ENCODE data around the gene DPPA3. TPM values are rescaled to one million over a fixed set of nuclear protein-coding genes. Genes with fewer than 3 reads are reported as not detected.
"Not testable (repeated sequence)": the region's sequence is repeated elsewhere in the genome, so short reads cannot be mapped to it uniquely, and the experiment has no call there.

Gene DPPA3
- not detected in 2 replicates for total RNA-seq

DNA sequence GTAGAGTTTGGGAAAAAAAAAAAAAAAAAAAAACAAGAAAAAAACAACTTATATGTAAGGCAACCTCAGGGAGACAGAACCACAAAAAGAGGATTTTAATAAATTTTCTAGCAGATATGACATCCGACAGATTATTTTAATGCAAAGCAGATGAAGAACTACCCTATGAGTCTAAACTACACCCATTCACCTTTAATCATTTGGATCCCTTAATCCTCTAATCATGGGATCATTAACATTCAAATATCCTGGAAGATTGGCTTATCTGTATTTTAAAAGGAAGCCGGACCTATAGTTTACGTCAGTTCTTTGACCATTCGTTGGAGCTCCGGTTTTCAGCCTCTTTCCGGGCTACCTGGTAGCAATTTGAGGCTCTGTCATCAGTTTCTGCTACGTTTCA, at the start of gene DPPA3:
DPPA3 (plus strand) TSS at position 301 of the 400 bp plus-strand sequence. CDS start 138 bp downstream, outside the sequence.
- intact Hi-C loops (cut with micrococcal nuclease), result no loop called here
- H3K4me1 Mint-ChIP-seq (ENCODE audit: low read depth), result no peaks in the 10 kb centered on the region
- DNase-seq (ENCODE audit: low spot score), result no peak
- H3K4me3 Mint-ChIP-seq (ENCODE audit: low read depth), result no peak within 1 kb of the TSS
- no peak within 1 kb of the TSS for H3K27ac Mint-ChIP-seq
- no peaks in the 10 kb centered on the region for H3K9me3 Mint-ChIP-seq
- H3K36me3 Mint-ChIP-seq (ENCODE audit: low read depth), result no peaks in the 10 kb centered on the region
- no peaks in the 10 kb centered on the region for H3K27me3 Mint-ChIP-seq (ENCODE audit: low read depth)

DNA sequence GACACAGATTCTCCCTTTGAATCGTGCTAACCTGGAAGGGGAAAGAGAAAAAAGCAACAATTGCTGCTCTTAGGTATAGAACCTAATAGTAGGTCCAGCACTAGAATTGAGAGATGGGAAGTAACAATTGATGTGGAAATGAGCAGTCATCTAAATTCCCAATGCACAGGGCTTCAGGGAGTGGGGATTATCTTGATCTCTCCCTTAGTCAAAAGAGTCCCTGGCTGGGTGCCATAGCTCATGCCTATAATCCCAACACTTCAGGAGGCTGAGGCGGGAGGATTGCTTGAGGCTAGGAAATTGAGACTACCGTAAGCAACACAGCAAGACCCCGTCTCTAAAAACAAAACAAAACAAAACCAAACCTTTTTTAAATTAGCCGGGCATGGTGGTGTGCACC, 49.5 kb upstream of the DPPA3 start:
- DNase-seq (ENCODE audit: low spot score), result no peak
- intact Hi-C loops (cut with micrococcal nuclease), result no loop called here
- Mint-ChIP-seq H3K4me1 (ENCODE audit: low read depth) (no peaks in the 10 kb centered on the region), H3K27ac (no peak overlapping the region), H3K27me3 (ENCODE audit: low read depth) (no peaks in the 10 kb centered on the region), H3K9me3 (no peaks in the 10 kb centered on the region), H3K4me3 (ENCODE audit: low read depth) (no peak overlapping the region), H3K36me3 (ENCODE audit: low read depth) (no peaks in the 10 kb centered on the region)

DNA sequence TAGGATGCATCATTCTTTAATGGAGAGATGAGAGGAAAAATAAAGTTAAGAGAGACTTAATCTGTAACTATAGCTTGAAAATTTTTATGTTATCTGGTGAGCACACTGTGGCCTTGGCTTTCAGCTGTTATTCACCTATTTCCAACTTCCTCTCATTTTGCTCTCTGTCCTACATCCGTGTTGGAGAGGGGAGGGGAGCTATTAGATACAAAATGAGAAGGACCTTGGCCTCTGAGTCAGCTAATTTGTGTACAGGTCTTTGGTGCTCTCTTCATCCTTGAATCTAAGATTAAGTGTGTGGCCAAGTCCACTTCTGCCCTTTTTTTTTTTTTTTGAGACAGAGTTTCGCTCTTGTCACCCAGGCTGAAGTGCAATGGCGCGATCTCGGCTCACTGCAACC, 44.6 kb upstream of the DPPA3 start:
- no peaks in the 10 kb centered on the region for H3K4me1 Mint-ChIP-seq (ENCODE audit: low read depth)
- no peaks in the 10 kb centered on the region for H3K9me3 Mint-ChIP-seq
- intact Hi-C loops (cut with micrococcal nuclease), result no loop called here
- no peak overlapping the region for H3K4me3 Mint-ChIP-seq (ENCODE audit: low read depth)
- H3K27ac Mint-ChIP-seq, result no peak overlapping the region
- no peak for DNase-seq (ENCODE audit: low spot score)
- H3K27me3 Mint-ChIP-seq (ENCODE audit: low read depth), result no peaks in the 10 kb centered on the region
- no peaks in the 10 kb centered on the region for H3K36me3 Mint-ChIP-seq (ENCODE audit: low read depth)

DNA sequence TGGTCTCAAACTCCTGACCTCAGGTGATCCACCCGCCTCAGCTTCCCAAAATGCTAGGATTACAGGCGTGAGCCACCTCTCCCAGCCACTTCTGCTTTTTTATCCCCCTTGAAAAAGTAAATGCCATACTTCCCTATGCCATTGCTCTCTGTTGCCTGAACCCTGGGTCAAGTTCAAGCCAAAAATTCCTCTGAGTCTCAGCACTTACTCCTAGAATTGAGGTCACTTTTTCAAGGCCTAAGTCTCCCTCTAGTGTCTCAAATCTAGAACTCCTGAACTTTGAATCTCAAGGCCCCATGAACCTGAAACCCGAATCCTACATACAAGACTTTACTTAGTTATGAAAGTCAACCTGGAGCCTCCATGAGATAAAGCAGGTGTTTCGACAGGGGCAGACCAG, 44.1 kb upstream of the DPPA3 start:
- no peaks in the 10 kb centered on the region for H3K27me3 Mint-ChIP-seq (ENCODE audit: low read depth)
- no peak overlapping the region for H3K4me3 Mint-ChIP-seq (ENCODE audit: low read depth)

DNA sequence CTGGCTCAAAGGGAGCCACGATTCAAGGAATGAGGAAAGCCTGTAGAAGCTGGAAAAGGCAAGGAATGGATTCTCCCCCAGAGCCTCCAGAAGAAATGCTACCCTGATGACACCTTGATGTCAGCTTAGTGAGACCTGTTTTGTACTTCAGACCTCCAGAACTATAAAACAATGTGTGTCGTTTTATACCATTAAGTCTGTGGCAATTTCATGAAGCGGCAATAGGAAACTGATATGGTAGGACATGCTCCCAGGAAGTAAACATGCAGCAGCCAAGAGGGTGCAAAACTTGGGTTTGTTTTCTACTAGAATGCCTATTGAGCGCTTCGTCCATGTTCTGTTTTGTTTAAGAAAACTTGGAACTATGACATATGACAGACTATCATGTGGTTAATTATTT, 43.1 kb upstream of the DPPA3 start:
- H3K36me3 Mint-ChIP-seq (ENCODE audit: low read depth), result no peaks in the 10 kb centered on the region
- H3K27ac Mint-ChIP-seq, result no peak overlapping the region
- no peaks in the 10 kb centered on the region for H3K27me3 Mint-ChIP-seq (ENCODE audit: low read depth)
- H3K4me1 Mint-ChIP-seq (ENCODE audit: low read depth), result no peaks in the 10 kb centered on the region
- H3K9me3 Mint-ChIP-seq, result no peaks in the 10 kb centered on the region
- intact Hi-C loops (cut with micrococcal nuclease), result no loop called here
- H3K4me3 Mint-ChIP-seq (ENCODE audit: low read depth), result no peak overlapping the region
- no peak for DNase-seq (ENCODE audit: low spot score)

More for the DNA sequence above, 44.1 kb upstream of the DPPA3 start:
- no peaks in the 10 kb centered on the region for H3K4me1 Mint-ChIP-seq (ENCODE audit: low read depth)
- DNase-seq (ENCODE audit: low spot score), result no peak
- no peaks in the 10 kb centered on the region for H3K9me3 Mint-ChIP-seq
- no peaks in the 10 kb centered on the region for H3K36me3 Mint-ChIP-seq (ENCODE audit: low read depth)
- intact Hi-C loops (cut with micrococcal nuclease), result no loop called here
- H3K27ac Mint-ChIP-seq, result no peak overlapping the region

DNA sequence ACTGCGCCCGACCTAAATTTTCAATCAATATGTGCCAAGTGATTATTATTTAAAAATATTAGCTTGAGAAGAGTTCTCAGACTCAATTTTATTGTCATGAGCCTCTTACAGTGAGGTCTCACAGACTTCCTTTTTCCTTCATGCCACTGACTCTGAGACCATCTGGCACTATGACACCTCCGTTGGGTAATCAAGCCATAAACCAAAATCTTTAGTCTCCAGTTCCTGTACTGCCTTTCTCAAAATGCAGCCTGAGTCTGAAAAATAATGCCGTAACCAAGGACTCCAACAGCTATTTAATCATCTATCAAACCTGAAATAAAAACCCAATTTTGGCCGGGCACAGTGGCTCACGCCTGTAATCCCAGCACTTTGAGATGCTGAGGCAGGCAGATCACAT, 35.8 kb upstream of the DPPA3 start:
- intact Hi-C loops (cut with micrococcal nuclease); H3K36me3 Mint-ChIP-seq (ENCODE audit: low read depth); H3K9me3 Mint-ChIP-seq; H3K4me1 Mint-ChIP-seq (ENCODE audit: low read depth); H3K4me3 Mint-ChIP-seq (ENCODE audit: low read depth); DNase-seq (ENCODE audit: low spot score); H3K27ac Mint-ChIP-seq; H3K27me3 Mint-ChIP-seq (ENCODE audit: low read depth): not testable (repeated sequence)

DNA sequence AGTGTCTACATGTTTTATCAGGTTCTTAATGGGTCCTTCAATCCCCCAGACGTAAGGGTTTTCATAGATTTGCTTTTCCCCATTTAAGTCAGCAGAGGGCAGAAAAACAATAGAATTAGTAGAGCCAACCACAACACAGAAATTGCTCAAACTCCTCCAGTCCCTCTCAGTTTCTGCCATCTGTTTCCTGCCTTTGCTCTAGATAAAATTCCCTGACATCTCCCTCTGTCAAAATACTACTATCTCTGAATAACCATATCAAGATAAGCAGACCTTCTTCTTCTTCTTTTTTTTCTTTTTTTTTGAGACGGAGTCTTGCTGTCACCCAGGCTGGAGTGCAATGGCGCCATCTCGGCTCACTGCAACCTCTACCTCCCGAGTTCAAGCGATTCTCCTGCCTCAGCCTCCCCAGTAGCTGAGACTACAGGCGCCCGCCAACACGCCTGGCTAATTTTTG, 33.8 kb upstream of the DPPA3 start:
- not testable (repeated sequence) for H3K4me3 Mint-ChIP-seq (ENCODE audit: low read depth); DNase-seq (ENCODE audit: low spot score); H3K36me3 Mint-ChIP-seq (ENCODE audit: low read depth); H3K4me1 Mint-ChIP-seq (ENCODE audit: low read depth); H3K27ac Mint-ChIP-seq; H3K9me3 Mint-ChIP-seq; H3K27me3 Mint-ChIP-seq (ENCODE audit: low read depth)
- intact Hi-C loops (cut with micrococcal nuclease), result loop anchor here (1.0 kb wide), 1 partner anchor 130 kb away; no protein-coding TSS in a partner anchor

DNA sequence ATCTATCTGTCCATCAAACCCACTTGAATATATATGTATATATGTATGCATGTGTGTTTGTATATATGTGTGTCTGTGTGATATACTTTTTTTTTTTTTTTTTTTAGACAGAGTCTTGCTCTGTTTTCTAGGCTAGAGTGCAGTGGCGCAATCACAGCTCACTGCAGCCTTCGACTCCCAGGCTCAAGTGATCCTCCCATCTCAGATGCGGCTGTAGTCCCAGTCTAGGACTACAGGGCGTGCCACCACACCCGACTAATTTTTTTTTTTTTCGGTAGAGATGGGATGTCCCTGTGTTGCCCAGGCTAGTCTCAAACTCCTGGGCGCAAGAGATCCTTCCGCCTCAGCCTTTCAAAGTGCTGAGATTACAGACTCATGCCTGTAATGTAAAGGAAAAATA, 32.5 kb upstream of the DPPA3 start:
- no peaks in the 10 kb centered on the region for H3K36me3 Mint-ChIP-seq (ENCODE audit: low read depth)
- intact Hi-C loops (cut with micrococcal nuclease), result no loop called here
- H3K4me1 Mint-ChIP-seq (ENCODE audit: low read depth), result peaks cover 6% of the 10 kb centered on the region
- H3K27me3 Mint-ChIP-seq (ENCODE audit: low read depth), result peaks cover 2% of the 10 kb centered on the region
- no peaks in the 10 kb centered on the region for H3K9me3 Mint-ChIP-seq
- no peak for DNase-seq (ENCODE audit: low spot score)
- H3K4me3 Mint-ChIP-seq (ENCODE audit: low read depth), result no peak overlapping the region
- H3K27ac Mint-ChIP-seq, result no peak overlapping the region

DNA sequence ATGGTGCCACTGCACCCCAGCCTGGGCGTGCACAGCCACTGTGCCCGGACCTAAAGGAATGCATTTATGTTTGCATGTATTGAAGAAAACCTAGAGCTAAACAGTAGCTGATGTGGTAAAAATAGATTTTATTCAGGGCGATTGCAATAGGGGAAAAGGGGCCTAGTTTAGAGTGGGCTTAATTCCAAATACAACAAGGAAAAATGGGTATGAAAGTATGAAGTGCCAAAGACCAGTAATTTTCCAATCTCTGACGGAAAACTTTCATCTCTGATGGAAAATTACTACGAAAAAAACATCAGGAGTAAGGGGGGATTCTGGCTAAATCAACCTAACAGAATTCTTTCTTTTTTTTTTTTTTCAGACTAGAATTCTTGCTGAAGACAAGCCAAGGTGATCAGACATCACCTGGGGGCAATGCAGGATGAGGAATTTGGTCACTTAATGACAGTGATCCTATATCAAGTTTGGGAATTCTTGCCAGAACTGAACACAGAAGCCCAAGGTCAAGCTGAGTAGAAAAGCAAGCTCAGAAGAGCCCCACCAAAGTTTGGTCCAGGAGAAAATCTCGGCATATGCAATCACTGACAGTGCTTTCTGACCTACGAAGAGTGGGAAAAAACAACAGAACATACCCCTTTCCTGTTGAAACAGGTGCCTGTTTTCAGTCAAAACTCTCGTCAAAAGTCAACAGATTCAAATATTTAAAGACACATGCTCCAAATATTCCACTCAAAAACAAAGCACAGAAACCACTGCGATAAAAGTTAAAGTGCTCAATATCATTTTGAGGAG, 31.8 kb upstream of the DPPA3 start:
- Mint-ChIP-seq H3K4me3 (ENCODE audit: low read depth) (no peak overlapping the region), H3K36me3 (ENCODE audit: low read depth) (no peaks in the 10 kb centered on the region), H3K27me3 (ENCODE audit: low read depth) (peaks cover 2% of the 10 kb centered on the region), H3K27ac (no peak overlapping the region), H3K4me1 (ENCODE audit: low read depth) (peaks cover 6% of the 10 kb centered on the region), H3K9me3 (no peaks in the 10 kb centered on the region)
- intact Hi-C loops (cut with micrococcal nuclease), result no loop called here
- no peak for DNase-seq (ENCODE audit: low spot score)

DNA sequence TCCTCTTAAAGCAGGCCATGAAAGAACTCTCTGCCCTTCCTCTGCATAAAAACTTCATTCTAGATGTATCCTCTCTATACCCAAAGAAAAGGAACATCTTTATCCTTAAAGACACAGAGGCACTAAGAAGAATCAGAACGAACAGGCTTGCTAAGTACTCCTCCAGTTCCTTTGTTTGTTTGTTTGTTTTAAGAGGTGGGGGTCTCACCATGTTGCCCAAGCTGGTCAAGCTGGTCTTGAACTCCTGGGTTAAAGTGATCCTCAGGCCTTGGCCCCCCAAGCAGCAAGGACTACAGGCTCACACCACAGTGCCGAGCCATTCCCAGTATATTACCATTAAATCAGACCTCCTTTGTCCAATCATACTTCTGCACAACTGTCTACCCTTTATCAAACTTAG, 29.7 kb upstream of the DPPA3 start:
- Mint-ChIP-seq H3K36me3 (ENCODE audit: low read depth) (no peaks in the 10 kb centered on the region), H3K27me3 (ENCODE audit: low read depth) (no peaks in the 10 kb centered on the region), H3K27ac (no peak overlapping the region), H3K4me1 (ENCODE audit: low read depth) (peaks cover 6% of the 10 kb centered on the region), H3K4me3 (ENCODE audit: low read depth) (no peak overlapping the region), H3K9me3 (no peaks in the 10 kb centered on the region)
- no peak for DNase-seq (ENCODE audit: low spot score)
- intact Hi-C loops (cut with micrococcal nuclease), result no loop called here

DNA sequence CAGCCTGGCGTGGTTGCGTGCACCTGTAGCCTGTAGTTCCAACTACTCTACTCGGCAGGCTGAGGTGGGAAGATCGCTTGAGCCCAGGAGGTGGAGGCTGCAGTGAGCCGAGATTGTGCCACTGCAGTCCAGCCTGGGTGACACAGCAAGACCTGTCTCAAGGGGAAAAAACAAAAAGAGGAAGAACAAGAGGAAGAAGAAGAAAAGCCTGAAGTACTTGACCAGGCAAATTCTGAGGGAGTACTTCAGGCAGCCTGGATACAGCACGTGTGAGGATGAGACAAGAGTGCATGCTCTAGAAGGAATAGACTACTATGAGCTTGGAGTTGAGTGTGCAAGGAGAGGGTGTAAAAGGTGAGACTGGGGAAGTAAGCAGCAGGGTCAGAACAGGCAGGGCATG, 17.4 kb upstream of the DPPA3 start:
- H3K4me3 Mint-ChIP-seq (ENCODE audit: low read depth), result no peak overlapping the region
- H3K4me1 Mint-ChIP-seq (ENCODE audit: low read depth), result no peaks in the 10 kb centered on the region
- no peaks in the 10 kb centered on the region for H3K9me3 Mint-ChIP-seq
- DNase-seq (ENCODE audit: low spot score), result no peak
- H3K27me3 Mint-ChIP-seq (ENCODE audit: low read depth), result peaks cover 14% of the 10 kb centered on the region
- intact Hi-C loops (cut with micrococcal nuclease), result no loop called here
- no peaks in the 10 kb centered on the region for H3K36me3 Mint-ChIP-seq (ENCODE audit: low read depth)
- H3K27ac Mint-ChIP-seq, result no peak overlapping the region

DNA sequence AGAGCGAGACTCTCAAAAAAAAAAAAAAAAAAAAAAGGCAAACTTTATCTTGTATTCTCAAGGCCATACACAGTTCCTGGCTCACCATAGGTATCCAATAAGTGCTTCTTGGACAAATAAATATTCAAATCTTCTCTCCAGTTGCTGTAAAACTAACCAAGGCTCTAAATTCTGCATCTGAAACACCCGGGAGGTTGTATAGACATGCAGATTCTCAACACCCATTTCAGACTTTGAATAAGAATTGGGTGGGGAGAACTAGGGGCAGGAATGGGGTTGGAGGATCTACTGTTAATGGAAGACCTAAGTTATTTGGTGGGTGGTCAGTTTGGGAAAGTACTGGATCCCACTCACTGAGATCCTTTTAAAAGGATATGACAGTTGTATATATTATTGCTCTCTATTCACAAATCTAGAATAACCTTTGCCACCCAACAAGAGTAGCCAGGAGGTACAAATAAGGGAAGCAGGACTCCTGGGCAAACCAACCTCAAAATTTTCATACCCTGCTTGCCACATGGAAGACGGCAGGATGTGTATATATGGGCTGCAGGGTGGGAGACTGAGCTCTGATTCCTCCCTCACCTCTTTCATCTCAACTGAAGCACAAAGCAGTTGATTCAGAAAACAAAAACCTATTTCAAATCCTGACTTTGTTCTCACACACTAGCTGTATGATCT, 16.5 kb upstream of the DPPA3 start:
- Mint-ChIP-seq H3K27ac (no peak overlapping the region), H3K9me3 (no peaks in the 10 kb centered on the region), H3K27me3 (ENCODE audit: low read depth) (peaks cover 14% of the 10 kb centered on the region), H3K4me1 (ENCODE audit: low read depth) (no peaks in the 10 kb centered on the region), H3K36me3 (ENCODE audit: low read depth) (no peaks in the 10 kb centered on the region), H3K4me3 (ENCODE audit: low read depth) (no peak overlapping the region)
- DNase-seq (ENCODE audit: low spot score), result no peak
- intact Hi-C loops (cut with micrococcal nuclease), result no loop called here

DNA sequence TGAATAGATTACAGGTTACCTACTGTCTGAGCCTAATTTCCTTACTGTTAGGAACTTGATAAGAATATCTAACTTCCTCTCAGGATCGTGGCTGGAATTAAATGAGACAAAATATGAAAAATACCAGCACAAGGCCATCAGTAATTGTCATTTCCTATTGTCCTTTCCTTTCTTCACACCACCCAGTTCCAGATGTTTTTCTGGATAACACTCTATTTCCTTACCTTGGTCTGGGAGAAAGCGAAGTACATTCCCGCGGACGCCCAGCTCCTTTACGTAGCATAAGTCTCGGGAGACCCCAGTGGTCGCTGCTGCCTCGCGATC, 16.0 kb upstream of the DPPA3 start:
- H3K27ac Mint-ChIP-seq, result no peak overlapping the region
- no peak for DNase-seq (ENCODE audit: low spot score)
- H3K9me3 Mint-ChIP-seq, result no peaks in the 10 kb centered on the region
- H3K27me3 Mint-ChIP-seq (ENCODE audit: low read depth), result peaks cover 14% of the 10 kb centered on the region
- intact Hi-C loops (cut with micrococcal nuclease), result no loop called here
- no peaks in the 10 kb centered on the region for H3K4me1 Mint-ChIP-seq (ENCODE audit: low read depth)
- H3K36me3 Mint-ChIP-seq (ENCODE audit: low read depth), result no peaks in the 10 kb centered on the region
- no peak overlapping the region for H3K4me3 Mint-ChIP-seq (ENCODE audit: low read depth)

Data from activated T-helper 2 cell treated with anti-CD3 and anti-CD28 coated beads, Interferon-gamma antibody, Interleukin-2, Interleukin-4, amounts not matched to agents 10 μg/mL and 5 μg/mL and 100 μg/mL, durations not matched to agents 14 hours and 24 hours and 36 hours (primary cell).